Stimulated activated memory B cell treated with anti-CD40 and anti-IgM and Interleukin-4, amounts not matched to agents 10 μg/mL and 1 μg/mL and 100 μg/mL, for 72 hours (primary cell): ENCODE results near the gene TRIM45.
"Not testable (repeated sequence)": the region's sequence is repeated elsewhere in the genome, so short reads cannot be mapped to it uniquely, and the experiment has no call there.

ENCODE experiments used
- ATAC-seq: fragments of 150-1000 bp; cut with Tn5 transposase; 2 replicates; pipeline ENCODE4 v1.10.0; 2021
- H3K27ac Mint-ChIP-seq: one replicate; pipeline ENCODE4 v1.8.0; 2022; ENCODE audit warnings: mild to moderate bottlenecking, mixed read lengths
- H3K27me3 Mint-ChIP-seq: one replicate; pipeline ENCODE4 v1.8.0; 2022; ENCODE audit warnings: mixed read lengths
- H3K36me3 Mint-ChIP-seq: one replicate; pipeline ENCODE4 v1.8.0; 2022; ENCODE audit warnings: mixed read lengths
- H3K4me1 Mint-ChIP-seq: one replicate; pipeline ENCODE4 v1.8.0; 2022; ENCODE audit warnings: mixed read lengths
- H3K4me3 Mint-ChIP-seq: one replicate; pipeline ENCODE4 v1.8.0; 2022; ENCODE audit warnings: mild to moderate bottlenecking, moderate library complexity, mixed read lengths
- H3K9me3 Mint-ChIP-seq: one replicate; pipeline ENCODE4 v1.8.0; 2022; ENCODE audit warnings: mixed read lengths

Gene TRIM45

DNA sequence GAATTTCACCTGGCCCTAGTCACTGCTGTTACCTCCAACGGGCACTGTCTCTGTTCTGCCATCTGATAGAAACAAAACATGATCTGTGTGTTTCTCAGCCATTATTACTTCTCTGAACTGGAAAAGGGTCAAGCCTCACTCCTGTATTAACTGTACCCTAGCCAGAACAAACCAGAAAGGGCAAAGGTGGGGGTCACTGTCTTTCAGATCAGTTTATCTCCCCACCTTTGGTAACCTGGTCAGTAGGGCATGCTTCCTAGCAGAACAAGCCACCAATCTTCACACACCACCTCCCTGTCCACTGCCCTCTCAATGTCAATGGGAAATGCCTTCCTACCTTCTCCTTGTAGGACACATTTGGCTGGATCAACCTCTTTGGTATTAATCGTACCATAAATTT, 3.9 kb downstream of the TRIM45 start:
- Mint-ChIP-seq H3K4me1 (peaks cover 7% of the 10 kb centered on the region), H3K36me3 (no peaks in the 10 kb centered on the region), H3K9me3 (no peaks in the 10 kb centered on the region), H3K4me3 (no peak overlapping the region), H3K27me3 (no peaks in the 10 kb centered on the region), H3K27ac (no peak overlapping the region)
- no peak for ATAC-seq

DNA sequence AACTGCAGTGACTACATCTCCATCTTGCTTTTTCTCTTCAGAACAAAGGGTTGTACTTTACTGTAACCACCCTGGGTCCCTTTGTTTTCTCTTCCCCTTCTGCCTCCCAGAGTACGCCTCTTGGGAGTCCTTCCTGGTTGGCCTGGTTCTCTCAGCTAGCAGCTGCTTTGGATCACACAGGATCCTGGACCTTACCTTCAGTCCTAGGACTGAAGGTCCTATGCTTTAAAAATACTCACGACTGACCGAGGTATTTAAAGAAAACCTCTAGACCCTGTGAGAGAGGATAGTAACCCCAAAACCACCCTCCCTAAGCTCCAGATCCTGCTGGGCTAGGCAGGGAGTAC, 4.8 kb downstream of the TRIM45 start:
- H3K4me3 Mint-ChIP-seq: no peak overlapping the region
- H3K27ac Mint-ChIP-seq: no peak overlapping the region
- ATAC-seq: no peak

DNA sequence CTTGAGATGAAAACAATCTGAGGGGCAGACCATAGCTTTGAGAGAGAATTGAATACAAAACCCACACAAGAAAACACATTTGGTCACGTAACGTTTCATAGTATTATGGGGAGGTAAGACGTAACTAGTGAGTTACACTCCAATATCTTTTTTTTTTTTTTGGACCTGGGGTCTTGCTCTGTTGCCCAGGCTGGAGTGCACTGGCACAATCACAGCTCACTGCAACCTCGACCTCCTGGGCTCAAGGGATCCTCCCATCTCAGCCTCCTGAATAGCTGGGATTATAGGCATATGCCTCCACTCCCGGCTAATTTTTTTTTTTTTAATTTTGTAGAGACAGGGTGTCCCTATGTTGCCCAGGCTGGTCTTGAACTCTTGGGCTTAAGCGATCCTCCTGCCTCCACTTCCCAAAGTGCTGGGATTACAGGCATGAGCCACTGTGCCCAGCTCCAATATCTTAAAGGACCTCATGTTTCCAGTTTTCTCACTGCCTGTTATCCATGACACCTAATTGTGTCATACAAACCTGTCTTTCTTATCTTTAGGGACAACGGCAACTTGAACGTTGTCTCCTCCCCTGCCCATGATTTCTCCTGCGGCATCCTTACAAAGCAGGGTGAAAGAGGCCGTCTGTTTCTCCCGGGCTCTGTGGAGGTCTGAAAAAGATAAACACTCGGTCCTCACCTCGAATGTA, 5.3 kb downstream of the TRIM45 start:
- H3K4me1 Mint-ChIP-seq: peaks cover 7% of the 10 kb centered on the region
- no peaks in the 10 kb centered on the region for H3K36me3 Mint-ChIP-seq
- no peak overlapping the region for H3K27ac Mint-ChIP-seq

More for the DNA sequence above, 4.8 kb downstream of the TRIM45 start:
- Mint-ChIP-seq H3K4me1 (peaks cover 7% of the 10 kb centered on the region), H3K27me3 (no peaks in the 10 kb centered on the region), H3K9me3 (no peaks in the 10 kb centered on the region), H3K36me3 (no peaks in the 10 kb centered on the region)

DNA sequence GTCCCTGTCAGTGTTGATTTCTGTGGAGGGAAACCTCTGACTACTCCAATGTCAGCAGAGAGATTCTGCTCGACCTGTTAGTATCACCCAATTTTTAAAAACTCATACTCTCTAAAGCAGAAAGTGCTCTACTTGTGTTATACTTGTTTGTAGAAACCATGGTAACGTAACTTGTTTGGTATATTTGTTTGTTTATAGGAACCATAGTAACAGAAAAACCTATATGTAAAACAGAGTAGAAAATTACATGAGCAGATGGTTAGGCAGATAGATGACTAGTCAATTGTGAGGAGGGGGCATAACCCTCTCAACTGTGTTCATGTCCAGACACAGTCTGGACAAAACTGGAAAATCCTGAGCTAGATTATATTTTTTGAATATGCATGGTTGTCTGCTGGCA, 6.7 kb downstream of the TRIM45 start:
- Mint-ChIP-seq H3K27me3 (no peaks in the 10 kb centered on the region), H3K4me3 (no peak overlapping the region), H3K36me3 (no peaks in the 10 kb centered on the region), H3K27ac (no peak overlapping the region), H3K4me1 (no peaks in the 10 kb centered on the region), H3K9me3 (no peaks in the 10 kb centered on the region)
- ATAC-seq: no peak

More for the DNA sequence above, 5.3 kb downstream of the TRIM45 start:
- ATAC-seq: no peak
- no peaks in the 10 kb centered on the region for H3K9me3 Mint-ChIP-seq
- H3K4me3 Mint-ChIP-seq: no peak overlapping the region
- H3K27me3 Mint-ChIP-seq: no peaks in the 10 kb centered on the region

DNA sequence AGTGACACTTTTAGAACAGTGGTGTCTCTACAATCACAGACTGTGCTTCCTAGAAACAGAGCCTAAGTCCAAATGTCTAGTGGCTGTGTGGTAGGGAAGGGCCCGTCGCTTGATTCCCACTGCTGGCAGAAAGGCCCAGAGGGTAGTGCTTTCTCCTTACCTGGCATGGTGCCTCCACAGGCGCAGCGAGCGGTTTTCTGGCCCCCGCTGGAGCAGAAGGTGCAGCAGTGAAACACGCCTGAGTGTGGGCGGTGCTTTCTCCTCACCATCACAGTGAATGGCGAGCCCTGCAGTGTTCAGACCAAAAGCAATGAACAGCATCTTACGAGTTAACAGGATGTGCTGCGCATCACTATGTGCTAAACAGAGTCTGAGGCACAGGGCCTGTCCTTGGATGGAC, 8.3 kb downstream of the TRIM45 start:
- no peaks in the 10 kb centered on the region for H3K27me3 Mint-ChIP-seq
- H3K9me3 Mint-ChIP-seq: no peaks in the 10 kb centered on the region
- H3K4me1 Mint-ChIP-seq: no peaks in the 10 kb centered on the region
- H3K36me3 Mint-ChIP-seq: peaks cover 3% of the 10 kb centered on the region
- H3K27ac Mint-ChIP-seq: no peak overlapping the region
- no peak for ATAC-seq
- H3K4me3 Mint-ChIP-seq: no peak overlapping the region

DNA sequence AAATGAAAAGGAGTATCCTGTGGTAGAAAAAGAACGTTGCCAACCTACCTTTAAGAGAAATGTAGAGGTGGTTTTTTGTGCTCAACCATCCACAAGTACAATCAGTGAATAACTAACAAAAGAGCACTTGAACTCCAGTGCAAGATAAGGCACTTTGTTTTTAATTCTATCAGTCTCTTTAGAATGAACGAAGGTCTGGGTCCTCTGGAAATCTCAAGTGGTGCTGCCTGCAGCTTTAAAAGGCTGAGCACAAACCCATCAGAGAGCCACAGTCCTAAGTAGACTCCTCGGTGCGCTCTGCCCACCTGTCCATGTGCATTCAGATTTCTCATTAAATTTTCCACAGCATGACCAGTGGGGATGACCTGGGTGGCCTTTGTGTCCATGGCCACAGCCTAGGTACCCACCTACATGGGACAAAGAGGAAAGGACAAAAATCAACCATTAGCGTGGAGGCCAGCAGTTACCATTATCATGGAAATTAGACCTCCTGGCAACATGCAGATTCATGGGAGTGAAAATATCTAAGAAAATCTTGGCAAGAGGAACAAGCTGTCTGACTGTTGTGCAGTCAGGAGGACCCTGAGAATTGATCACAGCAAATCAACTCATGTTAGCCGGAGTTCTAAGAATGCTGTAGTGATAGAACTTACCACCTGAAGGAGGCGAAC, 9.4 kb downstream of the TRIM45 start:
- no peaks in the 10 kb centered on the region for H3K27me3 Mint-ChIP-seq
- H3K4me3 Mint-ChIP-seq: no peak overlapping the region
- no peaks in the 10 kb centered on the region for H3K4me1 Mint-ChIP-seq
- no peak for ATAC-seq
- H3K27ac Mint-ChIP-seq: no peak overlapping the region
- no peaks in the 10 kb centered on the region for H3K9me3 Mint-ChIP-seq
- H3K36me3 Mint-ChIP-seq: peaks cover 7% of the 10 kb centered on the region

DNA sequence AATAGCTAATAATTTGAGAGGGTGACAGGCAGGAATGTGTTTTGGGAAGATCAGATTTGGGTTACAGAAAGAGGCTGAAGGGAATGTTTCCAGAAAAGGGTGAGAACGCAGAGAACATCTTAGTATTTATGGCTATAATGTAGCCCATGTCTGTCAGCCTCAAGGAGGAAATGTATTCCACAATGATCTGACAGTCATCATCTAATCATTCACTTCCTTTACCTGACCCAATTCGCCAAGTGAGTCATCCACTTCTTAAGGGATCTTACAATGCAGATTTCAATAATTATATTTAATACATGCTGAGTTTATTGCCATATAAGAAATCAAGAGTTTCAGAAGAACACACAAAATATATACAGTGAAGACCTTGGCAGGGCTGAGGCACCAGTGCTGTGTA, 10.8 kb downstream of the TRIM45 start:
- Mint-ChIP-seq H3K27me3 (no peaks in the 10 kb centered on the region), H3K4me1 (no peaks in the 10 kb centered on the region), H3K9me3 (no peaks in the 10 kb centered on the region), H3K36me3 (peaks cover 7% of the 10 kb centered on the region), H3K4me3 (no peak overlapping the region), H3K27ac (no peak overlapping the region)
- no peak for ATAC-seq

DNA sequence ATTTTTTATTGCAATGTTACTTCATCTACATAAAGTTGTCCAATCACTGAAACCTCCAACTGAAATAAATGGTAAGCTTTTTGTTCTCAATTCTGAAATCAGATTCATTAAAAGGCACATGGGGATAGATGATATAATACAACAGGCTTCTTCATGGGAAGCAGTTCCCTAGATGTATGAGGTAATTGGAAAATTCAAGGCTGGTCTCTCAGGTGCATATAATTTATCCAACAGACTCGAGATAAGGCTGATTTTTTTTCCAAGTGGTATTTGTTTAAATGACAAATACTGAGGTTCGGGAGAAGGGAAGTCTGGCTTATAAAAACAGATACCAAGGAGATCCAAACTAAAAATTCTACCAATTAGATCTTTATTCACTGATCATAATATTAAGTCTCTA, 14.2 kb downstream of the TRIM45 start:
- Mint-ChIP-seq H3K4me1 (no peaks in the 10 kb centered on the region), H3K27me3 (no peaks in the 10 kb centered on the region), H3K4me3 (no peak overlapping the region), H3K36me3 (peaks cover 18% of the 10 kb centered on the region), H3K9me3 (no peaks in the 10 kb centered on the region), H3K27ac (no peak overlapping the region)
- ATAC-seq: no peak

DNA sequence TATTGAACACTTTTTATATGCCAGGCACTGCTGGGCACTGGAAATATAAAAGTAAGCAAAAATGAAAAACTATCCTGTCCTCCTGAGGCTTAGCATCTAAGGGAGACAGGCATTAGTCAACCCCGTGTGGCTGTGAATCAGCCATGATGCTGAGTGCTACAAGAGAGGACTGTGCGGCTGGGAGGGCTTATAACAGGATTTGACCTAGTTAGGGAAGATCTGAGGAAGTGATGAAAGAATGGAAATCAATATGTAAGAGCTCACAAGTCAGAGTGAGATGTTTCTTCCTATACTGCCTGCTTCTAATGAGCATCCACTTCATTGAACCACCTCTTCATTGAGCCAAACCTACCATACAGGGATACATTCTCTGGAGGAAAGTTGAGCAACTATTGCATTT, 15.1 kb downstream of the TRIM45 start:
- H3K27me3 Mint-ChIP-seq: no peaks in the 10 kb centered on the region
- no peak overlapping the region for H3K4me3 Mint-ChIP-seq
- no peaks in the 10 kb centered on the region for H3K4me1 Mint-ChIP-seq
- ATAC-seq: no peak
- no peak overlapping the region for H3K27ac Mint-ChIP-seq
- H3K36me3 Mint-ChIP-seq: peaks cover 25% of the 10 kb centered on the region
- H3K9me3 Mint-ChIP-seq: no peaks in the 10 kb centered on the region

DNA sequence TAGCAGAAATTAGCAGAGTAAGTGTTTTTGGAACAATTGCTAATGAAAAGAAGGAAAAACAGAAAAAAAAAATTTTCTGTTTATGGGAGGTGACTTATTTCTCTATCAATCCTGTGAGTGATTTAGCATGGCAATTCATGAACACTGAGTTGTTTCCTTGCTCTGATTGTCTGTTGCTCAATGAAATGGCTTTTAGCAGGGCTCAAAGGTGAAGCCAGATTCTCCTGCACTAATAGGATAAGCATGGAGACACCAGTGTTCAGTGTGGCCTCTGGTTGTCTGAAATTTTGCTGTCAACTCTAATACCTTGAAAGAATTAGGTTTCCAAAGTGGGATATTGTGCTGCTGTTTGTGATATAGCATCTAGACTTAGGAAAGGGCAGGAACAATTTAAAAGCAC, 15.8 kb downstream of the TRIM45 start:
- no peak overlapping the region for H3K27ac Mint-ChIP-seq
- no peaks in the 10 kb centered on the region for H3K4me1 Mint-ChIP-seq

DNA sequence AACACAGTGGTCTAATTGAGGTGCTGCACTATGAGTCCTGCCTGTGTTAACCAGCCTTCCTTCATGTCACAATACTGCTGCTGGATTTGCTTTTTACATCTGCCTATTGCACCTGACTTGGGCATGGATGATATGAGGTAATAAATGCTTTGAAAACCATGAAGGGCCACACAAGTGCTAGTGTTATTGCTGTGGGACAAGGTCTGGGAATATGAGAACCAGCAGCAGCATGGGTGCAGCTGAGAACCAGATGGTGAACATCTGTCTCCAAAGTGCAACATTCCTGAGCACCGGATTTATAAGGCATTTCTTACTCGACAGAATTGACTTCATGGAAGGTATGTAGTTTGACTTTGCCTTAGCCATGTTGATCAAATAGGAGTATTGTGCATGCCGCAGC, 16.6 kb downstream of the TRIM45 start:
- no peak overlapping the region for H3K4me3 Mint-ChIP-seq
- no peak for ATAC-seq
- no peaks in the 10 kb centered on the region for H3K27me3 Mint-ChIP-seq
- no peaks in the 10 kb centered on the region for H3K4me1 Mint-ChIP-seq
- H3K27ac Mint-ChIP-seq: no peak overlapping the region
- peaks cover 40% of the 10 kb centered on the region for H3K36me3 Mint-ChIP-seq
- H3K9me3 Mint-ChIP-seq: no peaks in the 10 kb centered on the region

More for the DNA sequence above, 15.8 kb downstream of the TRIM45 start:
- peaks cover 33% of the 10 kb centered on the region for H3K36me3 Mint-ChIP-seq
- no peaks in the 10 kb centered on the region for H3K27me3 Mint-ChIP-seq
- no peaks in the 10 kb centered on the region for H3K9me3 Mint-ChIP-seq
- no peak for ATAC-seq
- no peak overlapping the region for H3K4me3 Mint-ChIP-seq

DNA sequence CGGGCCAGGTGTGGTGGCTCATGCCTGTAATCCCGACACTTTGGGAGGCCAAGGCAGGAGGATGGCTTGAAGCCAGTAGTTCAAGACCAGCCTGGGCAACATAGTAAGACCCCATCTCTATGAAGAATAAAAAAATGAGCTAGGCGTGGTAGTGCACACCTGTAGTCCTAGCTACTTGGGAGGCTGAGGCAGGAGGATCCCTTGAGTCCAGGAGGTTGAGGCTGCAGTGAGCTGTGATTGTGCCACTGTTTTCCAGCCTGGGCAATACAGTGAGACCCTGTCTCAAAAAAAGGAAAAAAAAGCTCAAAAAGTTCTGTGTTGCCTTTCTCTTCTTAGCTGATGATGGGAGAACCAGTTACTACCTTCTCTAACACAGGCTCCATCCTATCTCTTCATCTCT, 19.7 kb downstream of the TRIM45 start:
- H3K27me3 Mint-ChIP-seq: not testable (repeated sequence)

DNA sequence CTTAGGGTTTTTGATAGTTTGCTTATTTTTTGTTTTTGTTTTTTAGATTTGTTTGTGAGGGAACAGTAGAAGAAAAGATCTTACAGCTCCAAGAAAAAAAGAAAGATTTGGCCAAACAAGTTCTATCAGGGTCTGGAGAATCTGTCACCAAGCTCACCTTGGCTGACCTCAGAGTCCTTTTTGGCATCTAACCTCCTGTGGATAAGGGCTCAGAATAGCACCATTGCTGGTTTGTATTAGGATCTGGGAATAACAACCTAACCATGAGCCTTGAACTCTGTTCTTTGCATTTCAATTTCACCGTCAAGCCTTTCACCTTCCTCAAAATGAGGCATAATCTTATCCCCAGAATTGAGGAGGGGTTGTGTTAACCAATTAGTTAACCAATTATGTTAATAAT, 20.2 kb downstream of the TRIM45 start:
- no peaks in the 10 kb centered on the region for H3K9me3 Mint-ChIP-seq
- H3K36me3 Mint-ChIP-seq: peaks cover 59% of the 10 kb centered on the region
- no peak overlapping the region for H3K27ac Mint-ChIP-seq
- H3K4me1 Mint-ChIP-seq: no peaks in the 10 kb centered on the region
- no peak for ATAC-seq
- H3K27me3 Mint-ChIP-seq: no peaks in the 10 kb centered on the region
- no peak overlapping the region for H3K4me3 Mint-ChIP-seq

More for the DNA sequence above, 19.7 kb downstream of the TRIM45 start:
- not testable (repeated sequence) for H3K4me1 Mint-ChIP-seq, H3K27ac Mint-ChIP-seq, H3K4me3 Mint-ChIP-seq, ATAC-seq, H3K9me3 Mint-ChIP-seq
- H3K36me3 Mint-ChIP-seq: peaks cover 54% of the 10 kb centered on the region

DNA sequence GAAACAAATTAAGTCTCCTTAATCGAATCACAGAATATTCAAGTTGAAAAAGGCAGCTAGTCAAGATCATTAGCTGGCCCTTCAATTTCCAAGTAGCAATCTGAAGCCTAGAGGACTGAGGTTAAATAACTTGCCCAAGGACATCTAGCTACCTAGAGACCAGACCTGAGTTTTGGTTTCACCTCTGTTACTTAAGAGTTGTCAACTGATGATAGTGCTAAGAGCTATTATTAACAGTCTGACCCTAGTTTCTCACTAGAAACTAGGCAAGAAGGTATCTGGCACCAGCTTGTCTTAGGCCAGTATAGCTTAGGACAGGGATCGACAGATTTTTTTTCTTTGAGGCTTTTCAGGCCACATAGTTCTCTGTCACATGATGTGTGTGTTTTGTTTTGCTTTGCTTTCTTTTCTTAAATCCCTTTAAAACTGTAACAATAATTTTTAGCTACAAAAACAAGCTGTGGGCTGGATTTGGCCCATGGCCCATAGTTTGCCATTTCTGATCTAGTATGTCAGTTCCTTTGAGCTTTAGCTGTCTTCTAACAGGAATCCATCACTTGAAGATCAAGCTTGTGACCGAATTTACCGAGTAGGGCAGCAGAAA, 23.2 kb downstream of the TRIM45 start:
- Mint-ChIP-seq H3K27me3 (no peaks in the 10 kb centered on the region), H3K4me3 (no peak overlapping the region), H3K4me1 (no peaks in the 10 kb centered on the region), H3K27ac (no peak overlapping the region), H3K9me3 (no peaks in the 10 kb centered on the region), H3K36me3 (peaks cover 73% of the 10 kb centered on the region)
- ATAC-seq: no peak

DNA sequence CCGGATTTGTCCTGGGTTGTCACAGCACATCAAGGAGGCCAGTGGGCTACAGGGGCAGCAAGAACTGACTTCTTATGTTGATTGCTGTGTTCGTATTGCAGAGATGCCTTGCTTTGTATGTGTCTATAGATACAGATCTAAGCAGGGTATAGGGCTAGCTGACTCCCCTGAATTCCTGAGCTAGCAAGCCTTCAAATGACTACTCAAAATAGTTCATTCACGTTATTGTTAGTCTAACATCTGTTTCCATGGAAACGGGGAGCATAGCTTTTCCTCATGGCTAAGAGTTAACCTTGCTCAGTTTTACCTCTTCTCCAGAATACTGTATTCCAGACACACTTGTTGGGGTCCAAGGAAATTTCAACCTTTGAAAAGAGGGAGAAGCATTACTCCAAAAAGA, 24.1 kb downstream of the TRIM45 start:
- peaks cover 66% of the 10 kb centered on the region for H3K36me3 Mint-ChIP-seq
- no peak for ATAC-seq
- H3K27ac Mint-ChIP-seq: no peak overlapping the region
- no peaks in the 10 kb centered on the region for H3K27me3 Mint-ChIP-seq
- no peaks in the 10 kb centered on the region for H3K4me1 Mint-ChIP-seq
- H3K9me3 Mint-ChIP-seq: no peaks in the 10 kb centered on the region
- no peak overlapping the region for H3K4me3 Mint-ChIP-seq

DNA sequence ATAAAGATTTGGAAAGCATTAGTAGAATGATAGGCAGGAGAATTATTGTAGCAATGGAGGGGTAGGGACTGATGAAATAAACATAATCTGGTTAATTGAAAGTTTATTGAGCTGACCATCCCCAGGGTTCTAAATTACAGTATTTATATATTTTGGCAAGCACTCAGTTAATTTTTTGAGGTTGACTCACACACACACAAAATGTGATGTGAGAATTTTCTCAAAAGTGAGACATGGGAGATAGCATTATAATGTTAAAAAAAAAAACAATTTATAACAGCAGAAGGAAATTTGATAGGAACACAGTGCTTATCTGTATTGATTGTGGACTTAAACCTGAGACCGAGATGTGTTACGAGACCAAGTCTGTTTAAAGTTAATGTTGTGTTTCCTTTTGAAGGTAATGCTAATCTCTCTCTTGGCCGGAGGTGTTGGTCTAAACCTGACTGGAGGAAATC, 24.6 kb downstream of the TRIM45 start:
- no peaks in the 10 kb centered on the region for H3K4me1 Mint-ChIP-seq
- no peak overlapping the region for H3K27ac Mint-ChIP-seq
- no peaks in the 10 kb centered on the region for H3K9me3 Mint-ChIP-seq
- H3K36me3 Mint-ChIP-seq: peaks cover 62% of the 10 kb centered on the region
- ATAC-seq: no peak
- H3K4me3 Mint-ChIP-seq: no peak overlapping the region
- H3K27me3 Mint-ChIP-seq: no peaks in the 10 kb centered on the region
